HL-60 (cell line): ENCODE measurements around the gene DDX49.

ENCODE experiments used
- DNase-seq, 2 experiments: peaks; one replicate each; pipeline ENCODE4 v3.0.0-alpha.2; 2010 to 2020; ENCODE audit warnings: low read depth in 1 of 2, low spot score in 1 of 2
- H3K27ac ChIP-seq: fragments of 250-450 bp; sonication (Bioruptor Pico); replicated peaks from 2 replicates; pipeline ENCODE4 v1.5.1; 2020; ENCODE audit warnings: mild to moderate bottlenecking, moderate library complexity
- H3K27me3 ChIP-seq: fragments of 250-450 bp; sonication (Bioruptor Pico); 2 replicates; pipeline ENCODE4 v1.5.1; 2021; ENCODE audit warnings: mild to moderate bottlenecking, moderate library complexity; ENCODE audit not compliant: insufficient read depth, poor library complexity, severe bottlenecking
- H3K4me3 ChIP-seq: replicated peaks from 2 replicates; pipeline ENCODE4 v1.5.1; 2011; ENCODE audit warnings: mild to moderate bottlenecking, control low read depth, low read length; ENCODE audit not compliant: insufficient read depth
- CTCF ChIP-seq: IDR thresholded peaks from one replicate; pipeline ENCODE4 v1.5.1; 2011; ENCODE audit warnings: low read length, control low read depth, inconsistent platforms; ENCODE audit not compliant: insufficient read depth
- GABPA ChIP-seq: IDR thresholded peaks from 2 replicates; pipeline ENCODE4 v1.6.1; 2012; ENCODE audit warnings: low read depth
- POLR2AphosphoS5 ChIP-seq: IDR thresholded peaks from 2 replicates; pipeline ENCODE4 v1.6.1; 2012; ENCODE audit warnings: low read depth
- REST ChIP-seq: IDR thresholded peaks from 2 replicates; pipeline ENCODE4 v1.6.1; 2012; ENCODE audit warnings: low read depth; ENCODE audit not compliant: insufficient replicate concordance
- SPI1 ChIP-seq: IDR thresholded peaks from 2 replicates; pipeline ENCODE4 v1.6.1; 2012; ENCODE audit warnings: low read depth, mild to moderate bottlenecking, borderline replicate concordance

Gene DDX49

GRCh38 chr19:18895038-18895823 lies 24.3 kb upstream of the DDX49 start:
- TF ChIP-seq GABPA (no peak), SPI1 (no peak), CTCF (peak; percentile 30)
- DNase-seq: peak in 1 of 2 experiments; percentile 37
- Histone ChIP-seq H3K27ac (no peak overlapping the region), H3K27me3 (peaks cover 18% of the 10 kb centered on the region), H3K4me3 (peak overlapping the region; percentile 57)

- peaks cover 18% of the 10 kb centered on the region for H3K27me3 ChIP-seq
- peak within 1 kb of the TSS; percentile 57 for H3K4me3 ChIP-seq
- TF ChIP-seq POLR2AphosphoS5: no peak
- TF ChIP-seq REST: no peak
- no peak for TF ChIP-seq GABPA
- no peak for TF ChIP-seq CTCF
- TF ChIP-seq SPI1: no peak
- DNase-seq: no peak
- H3K27ac ChIP-seq: no peak within 1 kb of the TSS
Observed at GRCh38 chr19:18895824-18896341, 23.6 kb upstream of the DDX49 start, which contains the start of gene CERS1. TSS of gene CERS1 (minus strand) at chr19:18896158. CDS start at chr19:18896072, 86 bp downstream.

- Histone ChIP-seq H3K27me3 (peaks cover 18% of the 10 kb centered on the region), H3K27ac (no peak overlapping the region), H3K4me3 (0 out of 2 replicates have a peak overlapping the region, but pooled peaks have one; percentile 6)
- DNase-seq: peak in 1 of 2 experiments; percentile 38
- TF ChIP-seq POLR2AphosphoS5 (no peak), CTCF (no peak), SPI1 (no peak), GABPA (no peak), REST (no peak)
Observed at GRCh38 chr19:18896421-18896841, 23.1 kb upstream of the DDX49 start.
